WTC11 (cell line): ENCODE measurements around the gene FCGBP. TPM values are rescaled to one million over a fixed set of nuclear protein-coding genes. Genes with fewer than 3 reads are reported as not detected.

ENCODE experiments used
- ATAC-seq: fragments of 200-7000 bp; cut with Tn5 transposase; 2 replicates; pipeline ENCODE4 v1.10.0; 2021; ENCODE audit warnings: mild to moderate bottlenecking, moderate library complexity
- CTCF ChIA-PET: fragments of 300-600 bp; sonication (Branson Sonifier 250); formaldehyde crosslinking; loops from one replicate; lab custom pipeline; 2021; ENCODE audit warnings: antibody characterized with exemption; lab: Charles Lee
- POLR2A ChIA-PET: fragments of 350-600 bp; sonication (Branson Sonifier 250); formaldehyde crosslinking; loops from one replicate; lab custom pipeline; 2021; ENCODE audit warnings: antibody characterized with exemption; lab: Charles Lee
- DNase-seq: peaks from one replicate; pipeline ENCODE4 v3.0.0; 2021; ENCODE audit warnings: low spot score
- H3K27ac Mint-ChIP-seq: 2 replicates; pipeline ENCODE4 v1.8.0; 2021; ENCODE audit warnings: mixed read lengths
- H3K27me3 Mint-ChIP-seq: 2 replicates; pipeline ENCODE4 v1.8.0; 2021; ENCODE audit warnings: low read depth, mild to moderate bottlenecking, moderate library complexity, mixed read lengths
- H3K36me3 Mint-ChIP-seq: 2 replicates; pipeline ENCODE4 v1.8.0; 2021; ENCODE audit warnings: mixed read lengths
- H3K4me1 Mint-ChIP-seq: 2 replicates; pipeline ENCODE4 v1.8.0; 2022; ENCODE audit warnings: mixed read lengths
- H3K4me3 Mint-ChIP-seq: 2 replicates; pipeline ENCODE4 v1.8.0; 2021; ENCODE audit warnings: mild to moderate bottlenecking, moderate library complexity, mixed read lengths
- H3K9me3 Mint-ChIP-seq: 2 replicates; pipeline ENCODE4 v1.8.0; 2021; ENCODE audit warnings: mixed read lengths
- ATF1 ChIP-seq: sonication (generic); formaldehyde crosslinking; IDR thresholded peaks from 2 replicates; pipeline ENCODE4 v1.8.1; 2023; ENCODE audit warnings: mild to moderate bottlenecking, moderate library complexity, missing genetic modification reagents
- CBFB ChIP-seq: sonication (generic); formaldehyde crosslinking; IDR thresholded peaks from 2 replicates; pipeline ENCODE4 v1.8.1; 2022; ENCODE audit warnings: mild to moderate bottlenecking, low read depth, missing genetic modification reagents
- FOXP1 ChIP-seq: sonication (generic); formaldehyde crosslinking; IDR thresholded peaks from 2 replicates; pipeline ENCODE4 v1.8.0; 2022; ENCODE audit warnings: missing genetic modification reagents, mild to moderate bottlenecking, moderate library complexity, borderline replicate concordance
- GTF2I ChIP-seq: fragments of 250-450 bp; sonication (Bioruptor Pico); conservative IDR thresholded peaks from 2 replicates; pipeline ENCODE4 v1.4.0; 2021; ENCODE audit warnings: mild to moderate bottlenecking
- MXD4 ChIP-seq: fragments of 250-450 bp; sonication (Bioruptor Pico); IDR thresholded peaks from 2 replicates; pipeline ENCODE4 v1.8.0; 2021; ENCODE audit warnings: mild to moderate bottlenecking, moderate library complexity, borderline replicate concordance
- NFE2L1 ChIP-seq: sonication (generic); formaldehyde crosslinking; IDR thresholded peaks from 2 replicates; pipeline ENCODE4 v1.8.1; 2023; ENCODE audit warnings: missing genetic modification reagents
- NR2C2 ChIP-seq: sonication (generic); formaldehyde crosslinking; IDR thresholded peaks from 2 replicates; pipeline ENCODE4 v1.8.0; 2022; ENCODE audit warnings: mild to moderate bottlenecking, missing genetic modification reagents
- OVOL2 ChIP-seq: fragments of 250-450 bp; sonication (Bioruptor Pico); IDR thresholded peaks from 2 replicates; pipeline ENCODE4 v1.9.0; 2021; ENCODE audit warnings: mild to moderate bottlenecking, borderline replicate concordance
- RELA ChIP-seq: sonication (generic); formaldehyde crosslinking; IDR thresholded peaks from 2 replicates; pipeline ENCODE4 v1.8.1; 2022; ENCODE audit warnings: missing genetic modification reagents, mild to moderate bottlenecking, borderline replicate concordance
- RORB ChIP-seq: fragments of 250-450 bp; sonication (Bioruptor Pico); IDR thresholded peaks from 2 replicates; pipeline ENCODE4 v1.9.0; 2021; ENCODE audit warnings: mild to moderate bottlenecking
- ZBTB21 ChIP-seq: sonication (generic); formaldehyde crosslinking; IDR thresholded peaks from 2 replicates; pipeline ENCODE4 v1.8.1; 2023; ENCODE audit warnings: mild to moderate bottlenecking, missing genetic modification reagents, borderline replicate concordance
- ZNF219 ChIP-seq: sonication (generic); formaldehyde crosslinking; IDR thresholded peaks from 2 replicates; pipeline ENCODE4 v1.8.0; 2023; ENCODE audit warnings: missing genetic modification reagents, mild to moderate bottlenecking, borderline replicate concordance
- ZNF671 ChIP-seq: fragments of 250-450 bp; sonication (Bioruptor Pico); IDR thresholded peaks from 2 replicates; pipeline ENCODE4 v1.8.0; 2021; ENCODE audit warnings: mild to moderate bottlenecking
- total RNA-seq: library from RNA; stranded (reverse); gene quantifications from 3 replicates; pipeline ENCODE4 v1.2.3, GENCODE V29; 2021
- TF ChIP-seq, protein P1 (sequence below): sonication (generic); formaldehyde crosslinking; IDR thresholded peaks from 2 replicates; pipeline ENCODE4 v1.8.1; 2023; ENCODE audit warnings: mild to moderate bottlenecking, missing genetic modification reagents, borderline replicate concordance
- TF ChIP-seq, protein P2 (sequence below): sonication (generic); formaldehyde crosslinking; IDR thresholded peaks from 2 replicates; pipeline ENCODE4 v1.8.1; 2022; ENCODE audit warnings: mild to moderate bottlenecking, moderate library complexity, missing genetic modification reagents
- TF ChIP-seq, protein P3 (sequence below): sonication (generic); formaldehyde crosslinking; IDR thresholded peaks from 2 replicates; pipeline ENCODE4 v1.8.0; 2023; ENCODE audit warnings: mild to moderate bottlenecking, missing genetic modification reagents
- TF ChIP-seq, protein P4 (sequence below): fragments of 200-600 bp; IDR thresholded peaks from 2 replicates; pipeline ENCODE4 v1.8.0; 2022; ENCODE audit warnings: antibody characterized with exemption

Gene FCGBP
- total RNA-seq, 1 experiment from 2014 or later: 2.8 TPM

DNA sequence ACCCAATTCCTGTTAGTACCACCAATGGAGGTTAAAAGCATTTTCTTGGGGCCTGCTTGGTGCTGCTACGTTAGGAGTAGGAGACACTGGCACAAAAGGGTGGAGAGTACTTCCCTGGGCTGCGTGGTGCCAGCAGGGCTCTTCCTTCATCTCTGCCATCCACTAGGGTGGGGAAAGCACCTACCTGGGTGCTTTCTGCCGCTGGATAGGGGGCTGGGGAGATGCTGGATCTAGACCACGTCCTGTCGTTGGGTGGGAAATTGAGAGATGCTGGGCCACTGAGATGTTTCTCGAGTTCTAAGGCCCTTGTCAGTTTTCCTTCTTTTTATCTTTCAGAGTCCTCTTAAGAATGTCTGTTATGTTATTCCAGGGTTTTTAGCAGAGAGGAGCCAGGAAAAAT lies 6.7 kb upstream of the FCGBP start:
- no peaks in the 10 kb centered on the region for H3K9me3 Mint-ChIP-seq

DNA sequence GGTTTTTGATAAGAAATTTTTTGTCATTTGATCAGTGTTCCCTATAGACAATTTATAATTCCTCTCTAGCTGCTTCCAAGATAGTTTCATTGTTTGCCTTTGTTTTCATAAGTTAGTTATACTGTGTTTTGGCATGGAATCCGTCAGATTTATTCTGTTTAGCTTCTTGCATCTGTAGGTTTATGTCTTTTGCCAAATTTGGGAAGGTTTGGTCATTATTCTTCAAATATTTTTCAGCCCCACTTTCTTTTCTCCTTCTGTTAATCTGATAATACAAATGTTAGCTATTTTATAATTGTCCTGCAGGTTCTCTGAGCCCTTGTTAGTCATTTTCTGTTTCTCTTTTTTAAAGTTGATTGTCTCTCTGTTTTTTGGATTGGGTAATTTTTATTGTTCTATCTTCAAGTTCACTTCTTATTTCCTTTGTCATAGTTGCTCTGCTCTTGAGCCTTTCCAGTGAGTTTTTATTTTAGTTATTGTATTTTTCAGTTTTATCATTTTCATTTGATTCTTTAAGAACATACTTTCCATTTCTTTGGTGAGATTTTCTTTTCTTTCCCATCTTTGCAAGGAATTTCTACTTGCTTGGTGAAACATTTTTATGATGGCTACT lies 5.9 kb upstream of the FCGBP start:
- ATAC-seq: no peak
- Mint-ChIP-seq H3K27me3 (no peaks in the 10 kb centered on the region), H3K27ac (no peak overlapping the region), H3K36me3 (no peaks in the 10 kb centered on the region), H3K4me1 (0 out of 2 replicates have a peak, but pooled peaks cover 12% of the 10 kb centered on the region), H3K4me3 (no peak overlapping the region), H3K9me3 (no peaks in the 10 kb centered on the region)
- TF ChIP-seq, protein P1, sequence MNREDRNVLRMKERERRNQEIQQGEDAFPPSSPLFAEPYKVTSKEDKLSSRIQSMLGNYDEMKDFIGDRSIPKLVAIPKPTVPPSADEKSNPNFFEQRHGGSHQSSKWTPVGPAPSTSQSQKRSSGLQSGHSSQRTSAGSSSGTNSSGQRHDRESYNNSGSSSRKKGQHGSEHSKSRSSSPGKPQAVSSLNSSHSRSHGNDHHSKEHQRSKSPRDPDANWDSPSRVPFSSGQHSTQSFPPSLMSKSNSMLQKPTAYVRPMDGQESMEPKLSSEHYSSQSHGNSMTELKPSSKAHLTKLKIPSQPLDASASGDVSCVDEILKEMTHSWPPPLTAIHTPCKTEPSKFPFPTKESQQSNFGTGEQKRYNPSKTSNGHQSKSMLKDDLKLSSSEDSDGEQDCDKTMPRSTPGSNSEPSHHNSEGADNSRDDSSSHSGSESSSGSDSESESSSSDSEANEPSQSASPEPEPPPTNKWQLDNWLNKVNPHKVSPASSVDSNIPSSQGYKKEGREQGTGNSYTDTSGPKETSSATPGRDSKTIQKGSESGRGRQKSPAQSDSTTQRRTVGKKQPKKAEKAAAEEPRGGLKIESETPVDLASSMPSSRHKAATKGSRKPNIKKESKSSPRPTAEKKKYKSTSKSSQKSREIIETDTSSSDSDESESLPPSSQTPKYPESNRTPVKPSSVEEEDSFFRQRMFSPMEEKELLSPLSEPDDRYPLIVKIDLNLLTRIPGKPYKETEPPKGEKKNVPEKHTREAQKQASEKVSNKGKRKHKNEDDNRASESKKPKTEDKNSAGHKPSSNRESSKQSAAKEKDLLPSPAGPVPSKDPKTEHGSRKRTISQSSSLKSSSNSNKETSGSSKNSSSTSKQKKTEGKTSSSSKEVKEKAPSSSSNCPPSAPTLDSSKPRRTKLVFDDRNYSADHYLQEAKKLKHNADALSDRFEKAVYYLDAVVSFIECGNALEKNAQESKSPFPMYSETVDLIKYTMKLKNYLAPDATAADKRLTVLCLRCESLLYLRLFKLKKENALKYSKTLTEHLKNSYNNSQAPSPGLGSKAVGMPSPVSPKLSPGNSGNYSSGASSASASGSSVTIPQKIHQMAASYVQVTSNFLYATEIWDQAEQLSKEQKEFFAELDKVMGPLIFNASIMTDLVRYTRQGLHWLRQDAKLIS (CRISPR knock-in tag): no peak
- TF ChIP-seq FOXP1 (CRISPR knock-in tag) (no peak), NFE2L1 (no peak), OVOL2 (no peak), ZNF219 (CRISPR knock-in tag) (no peak), GTF2I (CRISPR knock-in tag) (no peak)
- POLR2A ChIA-PET: no interaction called here
- CTCF ChIA-PET: no interaction called here
- DNase-seq: no peak

More for the DNA sequence above, 6.7 kb upstream of the FCGBP start:
- ChIA-PET CTCF (no interaction called here), POLR2A (no interaction called here)
- no peak overlapping the region for H3K27ac Mint-ChIP-seq
- TF ChIP-seq GTF2I (CRISPR knock-in tag) (no peak), ZBTB21 (CRISPR knock-in tag) (no peak), NR2C2 (CRISPR knock-in tag) (no peak), ATF1 (CRISPR knock-in tag) (no peak), MXD4 (no peak), RELA (no peak), FOXP1 (CRISPR knock-in tag) (no peak), OVOL2 (no peak), ZNF219 (CRISPR knock-in tag) (no peak), ZNF671 (CRISPR knock-in tag) (no peak), RORB (no peak), CBFB (no peak)
- TF ChIP-seq, protein P2, sequence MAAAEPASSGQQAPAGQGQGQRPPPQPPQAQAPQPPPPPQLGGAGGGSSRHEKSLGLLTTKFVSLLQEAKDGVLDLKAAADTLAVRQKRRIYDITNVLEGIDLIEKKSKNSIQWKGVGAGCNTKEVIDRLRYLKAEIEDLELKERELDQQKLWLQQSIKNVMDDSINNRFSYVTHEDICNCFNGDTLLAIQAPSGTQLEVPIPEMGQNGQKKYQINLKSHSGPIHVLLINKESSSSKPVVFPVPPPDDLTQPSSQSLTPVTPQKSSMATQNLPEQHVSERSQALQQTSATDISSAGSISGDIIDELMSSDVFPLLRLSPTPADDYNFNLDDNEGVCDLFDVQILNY: no peak
- TF ChIP-seq, protein P3, sequence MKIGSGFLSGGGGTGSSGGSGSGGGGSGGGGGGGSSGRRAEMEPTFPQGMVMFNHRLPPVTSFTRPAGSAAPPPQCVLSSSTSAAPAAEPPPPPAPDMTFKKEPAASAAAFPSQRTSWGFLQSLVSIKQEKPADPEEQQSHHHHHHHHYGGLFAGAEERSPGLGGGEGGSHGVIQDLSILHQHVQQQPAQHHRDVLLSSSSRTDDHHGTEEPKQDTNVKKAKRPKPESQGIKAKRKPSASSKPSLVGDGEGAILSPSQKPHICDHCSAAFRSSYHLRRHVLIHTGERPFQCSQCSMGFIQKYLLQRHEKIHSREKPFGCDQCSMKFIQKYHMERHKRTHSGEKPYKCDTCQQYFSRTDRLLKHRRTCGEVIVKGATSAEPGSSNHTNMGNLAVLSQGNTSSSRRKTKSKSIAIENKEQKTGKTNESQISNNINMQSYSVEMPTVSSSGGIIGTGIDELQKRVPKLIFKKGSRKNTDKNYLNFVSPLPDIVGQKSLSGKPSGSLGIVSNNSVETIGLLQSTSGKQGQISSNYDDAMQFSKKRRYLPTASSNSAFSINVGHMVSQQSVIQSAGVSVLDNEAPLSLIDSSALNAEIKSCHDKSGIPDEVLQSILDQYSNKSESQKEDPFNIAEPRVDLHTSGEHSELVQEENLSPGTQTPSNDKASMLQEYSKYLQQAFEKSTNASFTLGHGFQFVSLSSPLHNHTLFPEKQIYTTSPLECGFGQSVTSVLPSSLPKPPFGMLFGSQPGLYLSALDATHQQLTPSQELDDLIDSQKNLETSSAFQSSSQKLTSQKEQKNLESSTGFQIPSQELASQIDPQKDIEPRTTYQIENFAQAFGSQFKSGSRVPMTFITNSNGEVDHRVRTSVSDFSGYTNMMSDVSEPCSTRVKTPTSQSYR (CRISPR knock-in tag): no peak
- TF ChIP-seq, protein P4, sequence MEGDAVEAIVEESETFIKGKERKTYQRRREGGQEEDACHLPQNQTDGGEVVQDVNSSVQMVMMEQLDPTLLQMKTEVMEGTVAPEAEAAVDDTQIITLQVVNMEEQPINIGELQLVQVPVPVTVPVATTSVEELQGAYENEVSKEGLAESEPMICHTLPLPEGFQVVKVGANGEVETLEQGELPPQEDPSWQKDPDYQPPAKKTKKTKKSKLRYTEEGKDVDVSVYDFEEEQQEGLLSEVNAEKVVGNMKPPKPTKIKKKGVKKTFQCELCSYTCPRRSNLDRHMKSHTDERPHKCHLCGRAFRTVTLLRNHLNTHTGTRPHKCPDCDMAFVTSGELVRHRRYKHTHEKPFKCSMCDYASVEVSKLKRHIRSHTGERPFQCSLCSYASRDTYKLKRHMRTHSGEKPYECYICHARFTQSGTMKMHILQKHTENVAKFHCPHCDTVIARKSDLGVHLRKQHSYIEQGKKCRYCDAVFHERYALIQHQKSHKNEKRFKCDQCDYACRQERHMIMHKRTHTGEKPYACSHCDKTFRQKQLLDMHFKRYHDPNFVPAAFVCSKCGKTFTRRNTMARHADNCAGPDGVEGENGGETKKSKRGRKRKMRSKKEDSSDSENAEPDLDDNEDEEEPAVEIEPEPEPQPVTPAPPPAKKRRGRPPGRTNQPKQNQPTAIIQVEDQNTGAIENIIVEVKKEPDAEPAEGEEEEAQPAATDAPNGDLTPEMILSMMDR: no peak
- H3K27me3 Mint-ChIP-seq: no peaks in the 10 kb centered on the region
- DNase-seq (no peak), ATAC-seq (no peak)
- no peaks in the 10 kb centered on the region for H3K36me3 Mint-ChIP-seq
- H3K4me1 Mint-ChIP-seq: 0 out of 2 replicates have a peak, but pooled peaks cover 12% of the 10 kb centered on the region
- H3K4me3 Mint-ChIP-seq: no peak overlapping the region
